Stimulated activated CD4-positive, alpha-beta T cell treated with anti-CD3 and anti-CD28 coated beads, TNF-alpha, amount 100 ng/mL, for 1 hour (primary cell): ENCODE measurements around the gene CACNA2D3.

ENCODE experiments used
- DNase-seq, 3 donors: peaks; one replicate each; pipeline ENCODE4 v3.0.0-alpha.2; 2020; ENCODE audit warnings: low read depth in 3 of 3, low spot score in 1 of 3

The CACNA2D3 gene

DNA sequence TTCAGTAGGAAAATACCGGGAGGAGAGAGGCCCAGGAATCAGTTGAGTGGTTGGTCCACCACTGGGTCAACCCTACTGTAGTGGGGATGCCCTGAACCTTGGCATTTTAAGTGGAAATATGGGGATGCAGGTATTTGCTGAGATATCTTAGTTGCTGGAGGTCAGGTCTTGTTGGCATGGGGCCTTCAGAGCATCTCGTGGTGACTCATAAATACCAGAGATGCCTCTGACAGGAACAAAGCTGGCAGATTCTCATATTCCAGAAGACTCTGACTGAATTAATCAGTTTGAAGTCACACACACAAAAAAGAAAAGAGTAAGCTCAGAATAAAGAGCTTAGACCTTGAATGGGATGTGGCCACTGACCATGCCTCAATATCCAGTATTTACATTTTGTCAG lies 91.6 kb downstream of the CACNA2D3 start:
- DNase-seq, result no peak

DNA sequence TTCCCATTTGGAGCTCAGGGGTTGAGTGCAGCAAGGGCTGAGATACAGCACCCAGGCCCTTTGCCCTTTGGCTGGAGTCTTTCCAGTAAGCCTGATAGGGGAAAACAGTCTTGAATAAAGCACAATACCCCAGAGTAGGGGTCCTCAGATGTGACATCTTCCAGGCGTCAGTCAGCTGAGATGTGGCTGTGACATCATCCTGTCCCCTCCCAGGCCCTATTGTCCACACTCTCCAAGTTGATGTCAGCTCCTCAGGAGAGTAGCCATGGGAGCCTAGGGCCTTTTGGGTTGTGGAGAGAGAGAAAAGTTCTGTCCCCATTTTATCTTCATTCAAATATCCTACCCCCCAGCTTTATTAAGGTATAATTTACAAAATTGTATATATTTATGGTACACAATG lies 92.5 kb downstream of the CACNA2D3 start:
- DNase-seq, result no peak

DNA sequence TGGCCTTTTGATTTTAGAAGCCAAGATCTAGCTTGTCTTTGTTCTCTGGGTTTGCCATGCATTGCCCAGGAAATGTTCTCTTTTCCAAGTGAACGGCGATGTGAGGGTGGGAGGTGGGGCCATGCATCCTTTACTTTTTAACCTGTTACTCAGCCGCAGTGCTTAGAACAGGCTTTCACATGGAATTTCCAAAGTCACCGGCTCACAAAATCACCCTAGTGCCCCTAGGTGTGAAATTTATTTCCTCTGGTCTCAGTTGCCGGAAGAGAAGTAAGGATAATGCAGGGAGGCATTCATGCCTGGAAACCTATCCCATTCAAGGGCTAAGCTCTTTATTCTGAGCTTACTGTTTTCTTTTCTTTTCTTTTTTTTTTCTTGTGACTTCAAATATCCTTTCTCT lies 93.2 kb downstream of the CACNA2D3 start:
- DNase-seq, result no peak

DNA sequence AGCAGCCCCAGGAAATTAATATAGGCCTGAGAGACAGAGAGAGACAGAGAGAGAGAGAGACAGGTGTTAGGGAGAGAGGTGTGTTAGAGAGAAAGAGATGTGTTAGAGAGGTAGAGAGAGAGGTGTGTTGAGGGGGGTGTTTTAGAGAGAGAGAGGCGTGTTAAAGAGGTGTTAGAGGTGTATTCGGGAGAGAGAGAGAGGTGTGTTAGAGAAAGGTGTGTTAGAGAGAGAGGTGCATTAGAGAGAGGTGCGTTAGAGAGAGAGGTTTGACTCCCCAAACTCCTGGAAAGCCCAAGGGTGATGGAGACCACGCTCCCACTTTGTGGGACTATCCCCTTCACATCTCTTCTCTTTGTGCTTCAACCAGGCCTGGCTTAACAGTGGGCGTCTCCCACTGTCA lies 95.5 kb downstream of the CACNA2D3 start:
- no peak for DNase-seq

DNA sequence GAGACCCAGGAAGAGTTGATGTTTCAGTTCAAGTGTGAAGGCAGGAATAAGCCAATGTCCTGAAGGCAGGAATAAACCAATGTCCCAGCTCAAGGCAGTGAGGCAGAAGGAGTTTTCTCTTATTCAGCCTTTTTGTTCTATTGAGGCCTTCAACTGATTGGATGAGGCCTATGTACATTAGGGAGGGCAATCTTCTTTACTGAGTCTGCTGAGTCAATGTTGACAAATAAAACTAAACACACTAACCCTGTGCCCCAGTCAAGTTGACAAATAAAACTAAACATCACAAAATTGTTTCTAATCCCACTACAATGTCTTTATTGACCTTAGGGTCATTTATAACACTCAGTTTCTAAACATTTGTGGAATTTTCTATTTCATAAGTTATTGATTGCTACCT lies 100.0 kb downstream of the CACNA2D3 start:
- DNase-seq, result no peak

DNA sequence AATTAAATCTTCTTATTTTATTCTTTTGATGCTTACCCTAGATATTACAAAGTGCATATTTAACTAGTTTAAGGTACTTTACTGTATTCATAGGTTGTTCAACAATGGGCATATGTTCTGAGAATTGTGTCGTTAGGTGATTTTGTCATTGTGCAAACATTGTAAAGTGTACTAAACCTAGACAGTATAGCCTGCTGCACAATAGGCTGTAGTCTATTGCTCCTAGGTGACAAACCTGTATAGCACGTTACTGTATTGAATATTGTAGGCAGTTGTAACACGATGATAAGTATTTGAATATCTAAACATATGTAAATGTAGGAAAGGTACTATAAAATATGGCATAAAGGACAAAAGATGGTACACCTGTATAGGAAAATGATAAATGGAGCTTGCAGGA lies 100.7 kb downstream of the CACNA2D3 start:
- DNase-seq, result no peak

DNA sequence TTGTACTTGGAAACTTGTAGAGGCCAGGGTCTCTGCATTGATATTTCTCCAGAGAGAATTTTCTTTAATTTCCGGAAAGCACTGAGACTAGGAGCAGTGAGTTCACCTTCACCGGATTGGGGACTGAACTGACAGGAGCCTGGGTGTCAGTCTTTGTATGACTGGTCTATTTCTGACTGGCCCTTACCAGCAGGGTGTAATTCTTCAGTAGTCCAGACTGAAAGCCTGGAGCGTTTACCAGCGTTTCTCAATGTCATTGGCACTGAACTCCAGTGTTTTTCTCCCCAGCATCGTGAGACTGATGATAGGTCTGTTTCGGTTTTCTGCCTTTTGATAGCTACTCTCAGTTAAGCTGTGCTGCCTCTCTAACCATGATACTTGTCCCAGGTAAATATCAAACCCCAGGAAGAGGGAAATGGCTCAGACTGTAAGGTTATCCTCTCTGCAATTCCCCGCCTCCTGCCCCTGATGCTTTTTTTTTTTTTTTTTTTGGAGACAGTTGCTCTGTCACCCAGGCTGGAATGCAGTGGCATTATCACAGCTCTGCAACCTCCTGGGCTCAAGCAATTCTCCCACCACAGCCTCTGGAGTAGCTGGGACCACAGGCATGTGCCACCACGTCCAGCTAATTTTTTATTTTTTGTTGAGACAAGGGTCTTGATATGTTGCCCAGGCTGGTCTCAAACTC lies 103.6 kb downstream of the CACNA2D3 start:
- DNase-seq, result no peak

DNA sequence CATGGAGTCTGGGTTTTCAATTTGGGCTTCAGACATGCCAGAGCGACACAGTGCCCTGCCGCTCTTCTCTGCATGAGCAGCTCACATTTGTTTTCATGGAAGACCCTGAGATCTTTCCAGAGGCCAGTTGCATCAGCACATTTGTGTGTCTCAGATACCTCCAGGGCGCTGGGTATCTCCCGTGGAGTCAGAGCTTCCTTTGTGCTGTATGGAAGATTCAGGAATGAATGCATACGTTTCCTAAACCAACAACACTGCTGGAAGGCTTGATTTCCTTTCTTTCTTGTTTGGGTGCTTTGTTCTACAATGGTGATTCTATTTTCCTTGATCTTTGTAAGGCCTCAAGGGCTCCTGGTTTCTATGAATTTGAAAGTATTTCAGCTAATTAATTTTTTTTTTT lies 106.5 kb downstream of the CACNA2D3 start:
- DNase-seq, result no peak

DNA sequence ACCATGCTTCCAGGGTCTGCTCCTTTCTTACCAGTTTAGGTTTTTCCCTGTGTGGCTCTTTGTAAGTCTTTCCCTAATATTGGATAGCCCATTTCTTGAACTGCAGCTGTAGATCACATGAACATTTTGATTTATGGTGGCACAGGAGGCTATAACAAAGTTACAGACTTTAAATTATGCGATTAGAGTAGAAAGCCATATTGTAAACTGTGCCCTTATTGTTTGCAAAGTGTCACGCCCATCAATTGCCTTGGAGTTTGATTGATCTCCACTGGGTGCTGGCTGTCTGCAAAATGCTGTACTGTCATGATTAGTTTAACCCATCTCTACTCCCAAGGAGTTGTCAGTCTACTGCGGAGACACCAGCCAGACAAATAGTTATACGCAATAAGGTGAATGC lies 110.3 kb downstream of the CACNA2D3 start:
- DNase-seq, result no peak

DNA sequence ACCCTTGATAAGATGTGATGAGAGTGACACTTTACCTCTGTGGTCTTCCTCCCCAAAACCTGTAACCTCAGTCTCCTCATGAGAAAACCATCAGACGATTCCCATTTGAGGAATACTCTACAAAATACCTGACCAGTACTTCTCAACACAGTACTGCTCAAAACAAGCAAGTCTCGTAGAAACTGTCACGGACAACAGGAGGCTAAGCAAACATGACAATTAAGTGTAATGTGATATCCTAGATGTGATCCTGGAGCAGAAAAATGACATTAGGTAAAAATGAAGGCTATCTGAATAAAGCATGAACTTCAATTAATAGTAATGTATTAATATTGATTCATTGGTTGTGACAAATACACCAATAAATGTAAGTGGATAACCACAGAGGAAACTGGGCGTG lies 113.6 kb downstream of the CACNA2D3 start:
- no peak for DNase-seq

DNA sequence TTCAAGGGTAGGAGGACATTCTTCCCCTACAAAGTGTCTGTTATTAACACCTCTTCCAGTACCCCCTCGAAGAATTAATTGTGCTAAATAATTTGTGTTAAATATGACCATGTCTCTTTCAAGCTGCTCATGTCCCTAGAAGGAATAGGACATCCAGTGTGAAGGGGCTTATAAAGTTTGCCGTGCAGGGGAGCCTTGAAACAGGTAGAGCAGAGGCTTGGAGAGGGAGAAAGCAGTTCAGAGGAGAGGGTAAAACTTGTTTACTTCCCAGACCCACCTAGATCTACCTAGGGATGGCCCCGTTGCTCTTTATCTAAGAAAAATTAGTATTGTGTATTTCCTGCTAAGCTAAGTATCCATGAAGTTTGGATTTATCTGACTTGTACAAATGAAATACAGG lies 114.8 kb downstream of the CACNA2D3 start:
- no peak for DNase-seq

DNA sequence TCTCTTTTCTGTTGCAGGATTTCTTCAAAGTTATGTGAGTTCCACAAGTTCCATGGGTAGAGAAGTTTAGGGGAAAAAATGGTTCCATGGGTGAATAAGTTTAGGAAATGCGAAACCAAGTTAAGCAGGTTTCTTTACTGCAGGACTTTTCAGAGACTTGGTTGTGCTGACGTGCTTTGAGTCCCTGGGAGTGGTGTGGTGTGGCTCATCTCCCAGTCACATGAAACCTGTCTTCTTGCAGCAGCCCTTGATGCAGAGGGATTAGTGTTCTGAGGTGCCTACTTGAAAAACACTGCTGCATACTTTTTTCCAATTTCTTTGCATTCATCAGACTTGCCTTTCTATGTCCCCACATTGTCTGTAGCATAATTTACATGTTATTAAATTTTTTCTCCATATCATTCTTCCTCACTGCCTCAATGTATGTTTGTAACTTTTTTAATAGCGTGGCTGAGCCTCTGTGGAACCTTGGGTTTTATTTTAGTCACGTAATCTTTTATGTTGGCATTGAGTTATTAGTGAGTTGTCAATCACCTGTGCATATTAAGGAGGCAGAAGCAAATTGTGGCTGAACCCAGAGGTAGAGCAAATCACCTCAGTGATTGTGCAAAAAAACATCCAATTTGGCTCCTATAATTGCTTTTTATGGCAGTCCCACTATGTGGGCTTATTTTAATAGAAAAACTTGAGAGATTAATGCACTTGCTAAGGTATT lies 115.6 kb downstream of the CACNA2D3 start:
- DNase-seq, result no peak

DNA sequence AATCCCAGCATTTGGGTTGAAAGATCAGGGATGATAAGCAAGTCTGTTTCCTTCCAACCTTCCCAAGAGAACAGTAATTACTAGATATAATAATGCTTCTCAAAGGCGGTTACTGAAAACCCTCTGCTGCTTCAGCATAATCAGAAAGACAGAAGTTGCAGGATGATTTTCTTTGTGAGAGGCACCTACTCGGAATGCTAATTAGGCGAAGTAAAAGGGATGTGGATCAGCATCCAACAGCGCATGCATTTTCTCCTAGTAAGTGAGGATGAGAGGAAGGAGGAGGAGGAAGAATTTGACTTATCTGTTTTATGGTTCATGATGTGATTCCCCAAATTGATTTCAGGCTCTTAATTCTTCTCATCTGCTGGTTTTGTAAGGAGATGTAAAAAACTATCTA lies 118.0 kb downstream of the CACNA2D3 start:
- DNase-seq, result no peak

DNA sequence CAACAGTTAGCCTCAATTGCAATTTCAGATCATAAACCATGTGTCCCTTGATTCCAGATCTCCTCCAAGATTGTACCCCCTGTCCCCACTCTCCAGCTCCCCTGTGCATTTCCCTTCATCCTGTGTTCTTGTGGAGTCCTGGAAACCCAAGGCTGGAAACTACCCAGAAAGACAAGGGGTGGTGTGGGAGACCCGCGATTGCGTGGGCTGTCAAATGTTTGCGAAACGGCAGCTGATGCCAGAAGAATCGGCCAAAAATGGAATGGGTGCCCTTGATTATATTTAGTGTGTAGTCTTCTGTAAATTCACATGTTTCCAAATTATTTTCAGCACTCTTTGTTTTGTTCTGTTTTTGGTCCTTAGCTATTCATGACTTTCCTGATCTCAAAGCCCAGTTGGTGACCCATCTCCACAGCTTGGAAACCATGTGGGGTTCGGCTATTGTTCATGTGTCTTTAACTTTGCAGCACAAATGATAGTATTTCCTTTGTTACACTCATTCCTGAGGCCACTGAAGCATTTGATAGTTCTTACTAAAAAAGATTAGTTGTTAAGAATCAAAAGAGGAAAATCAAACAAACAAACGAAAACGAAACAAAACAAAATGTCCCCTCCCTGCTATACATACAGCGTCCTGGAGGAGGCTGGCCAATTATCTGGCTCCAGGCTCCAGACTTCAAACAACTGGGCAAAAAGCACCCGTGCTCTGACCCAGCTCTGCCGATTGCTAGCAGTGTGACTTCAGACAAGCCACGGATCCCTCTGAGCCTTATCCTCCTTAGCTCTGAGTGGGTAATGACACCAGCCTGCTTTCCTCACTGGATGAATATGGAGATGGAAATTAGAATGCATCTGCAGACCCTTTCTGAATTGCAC lies 120.9 kb downstream of the CACNA2D3 start:
- DNase-seq, result no peak

DNA sequence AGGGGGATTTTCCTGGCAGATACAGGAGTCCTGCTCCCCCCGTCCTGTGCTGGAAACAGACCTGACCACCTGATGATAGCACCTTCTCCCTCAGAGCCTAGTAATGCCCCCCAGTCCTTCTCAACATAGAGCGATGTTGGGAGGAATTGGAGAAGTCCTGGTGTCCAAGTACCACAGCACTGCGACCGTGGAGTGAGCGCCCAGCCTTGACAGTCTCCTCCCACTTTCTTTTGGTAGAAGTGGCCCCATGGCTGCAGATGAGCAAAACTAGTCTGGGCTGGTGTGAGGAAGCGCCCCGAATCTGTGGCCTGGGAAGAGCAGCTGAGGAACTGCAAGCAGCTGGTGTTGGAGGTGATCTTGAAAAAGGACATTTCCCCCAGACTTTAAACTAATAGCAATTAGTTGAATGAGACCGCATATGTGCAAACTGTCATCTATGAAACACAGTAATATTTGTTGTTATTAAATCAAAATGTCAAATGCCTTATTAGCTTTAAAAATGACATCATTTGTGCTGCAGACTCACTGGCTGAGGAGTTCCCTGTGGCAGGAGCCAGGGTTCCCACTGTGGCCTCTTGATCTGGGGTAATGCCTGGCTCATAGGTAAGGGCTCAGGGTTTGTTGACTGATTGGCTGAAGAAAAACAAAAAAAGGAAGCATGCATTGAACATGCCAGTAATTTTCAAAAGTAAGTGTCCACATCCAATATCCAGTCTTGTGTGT lies 121.8 kb downstream of the CACNA2D3 start:
- DNase-seq, result no peak

DNA sequence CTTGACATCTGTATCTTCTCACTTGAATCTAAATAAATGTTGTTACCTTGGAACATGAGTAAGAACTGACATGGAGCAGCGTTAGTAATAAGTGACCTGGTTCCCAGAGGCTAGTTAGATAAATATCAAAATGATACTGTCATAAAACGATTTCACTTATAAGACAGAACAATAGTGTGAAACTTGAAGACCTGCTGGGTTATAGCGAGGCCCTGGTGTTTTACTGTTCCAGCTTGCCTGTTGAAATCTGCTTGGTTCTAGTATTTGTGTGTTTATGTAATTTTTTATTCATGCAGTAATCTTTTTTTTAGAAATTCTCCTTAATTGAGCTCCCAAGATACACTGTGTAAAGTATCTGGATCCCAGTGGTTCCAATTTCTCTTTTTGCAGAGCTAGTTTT lies 129.4 kb downstream of the CACNA2D3 start:
- no peak for DNase-seq

DNA sequence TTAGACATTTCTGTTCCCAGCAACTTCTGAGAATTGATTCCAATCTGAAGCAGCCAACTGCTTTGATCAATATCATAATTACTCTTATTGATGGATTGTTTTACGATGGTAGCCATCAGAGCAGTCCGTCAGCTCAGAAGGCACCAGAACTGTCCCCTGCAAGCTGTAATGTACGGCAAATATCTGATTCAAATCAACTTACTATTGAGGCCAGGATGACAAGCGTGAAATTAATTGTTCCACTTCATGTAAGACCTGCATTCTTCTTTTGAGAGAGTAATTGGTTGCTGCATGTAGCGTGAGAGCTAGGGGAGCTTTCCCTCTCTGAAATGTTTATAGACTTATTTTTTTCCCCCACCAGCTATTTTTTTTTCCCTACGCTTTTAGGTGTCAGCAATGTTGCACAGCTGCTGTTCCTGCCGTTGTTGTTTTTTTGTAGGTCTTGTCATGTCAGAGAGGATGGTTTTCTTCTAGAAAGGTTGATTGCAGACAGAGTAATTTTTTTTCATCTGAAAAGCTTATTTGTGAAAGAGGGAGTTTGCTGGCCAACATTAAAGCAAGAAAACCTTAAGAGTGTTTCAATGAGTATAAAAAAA lies 134.9 kb downstream of the CACNA2D3 start:
- DNase-seq, result no peak

DNA sequence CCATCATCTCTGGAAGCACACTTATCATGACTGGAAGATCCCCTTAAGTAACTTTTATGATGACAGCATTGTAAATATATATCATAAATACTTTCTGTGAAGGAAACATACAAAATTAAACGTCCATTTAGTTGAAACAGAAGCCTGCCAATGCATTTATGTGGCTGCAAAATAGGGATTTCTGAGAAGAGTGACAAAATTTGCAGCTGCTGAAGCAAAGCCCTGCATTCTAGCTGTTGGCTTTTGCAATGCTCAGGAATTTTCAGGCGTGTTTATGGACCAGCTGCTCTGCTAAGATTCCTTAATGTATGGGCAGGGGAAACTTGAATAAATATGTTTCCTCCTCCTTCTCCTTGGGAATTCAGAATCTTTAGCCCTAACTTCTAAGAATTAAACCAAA lies 137.3 kb downstream of the CACNA2D3 start:
- no peak for DNase-seq

DNA sequence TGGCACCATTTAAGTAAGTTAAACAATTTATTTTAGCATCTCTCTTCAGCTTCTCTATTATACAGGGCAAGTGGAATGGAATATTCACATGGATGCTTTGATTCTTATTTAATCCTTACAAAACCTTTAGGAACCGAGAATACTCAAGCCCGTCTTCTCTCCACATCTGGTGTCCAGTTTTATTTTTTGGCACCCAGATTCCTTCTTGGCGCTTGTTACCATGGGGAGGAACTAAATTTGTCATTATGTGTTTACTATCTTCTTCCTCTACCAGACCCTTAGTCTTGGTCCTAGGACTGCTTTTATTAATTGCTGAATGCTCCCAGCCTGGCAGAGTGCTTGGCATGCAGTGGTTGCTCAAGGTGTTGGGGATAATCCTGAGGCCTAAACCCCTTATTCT lies 138.8 kb downstream of the CACNA2D3 start:
- no peak for DNase-seq

DNA sequence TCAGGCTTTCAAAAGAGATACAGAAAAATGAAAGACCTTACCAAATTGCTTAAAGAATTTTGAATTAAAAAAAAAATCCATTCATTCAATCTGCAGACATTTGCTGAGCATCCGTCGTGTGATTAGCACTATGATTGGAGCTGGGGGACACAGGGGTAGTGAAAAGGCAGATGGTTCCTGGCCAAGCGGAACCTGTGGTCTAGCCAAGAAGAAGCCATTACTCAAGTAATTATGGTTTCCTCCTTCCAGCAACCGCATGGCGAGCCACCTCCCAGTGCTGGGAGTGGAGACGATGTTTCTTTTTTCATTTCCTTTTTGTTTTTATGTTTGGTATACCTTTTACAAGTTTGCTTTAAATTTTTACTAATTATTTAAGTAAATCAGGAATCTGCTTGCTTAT lies 140.2 kb downstream of the CACNA2D3 start:
- no peak for DNase-seq

DNA sequence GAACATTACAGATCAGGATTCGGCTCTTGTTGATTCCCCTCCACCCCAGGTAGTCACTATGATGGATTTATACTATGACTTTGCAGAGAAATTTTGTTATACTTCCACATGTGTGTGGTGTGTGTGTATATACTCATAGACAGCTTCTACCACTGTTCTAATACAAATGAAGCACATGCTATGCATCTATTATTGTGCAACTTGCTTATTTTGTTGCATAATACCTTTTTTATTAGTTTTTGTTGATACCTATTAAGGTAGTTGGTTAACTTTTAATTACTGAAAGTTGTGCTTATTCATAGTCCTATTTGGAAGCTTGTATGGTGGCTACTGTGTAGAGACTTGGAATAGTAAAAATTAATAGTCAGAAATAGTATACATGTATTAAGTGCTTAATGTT lies 140.6 kb downstream of the CACNA2D3 start:
- no peak for DNase-seq
